Effector memory CD4-positive, alpha-beta T cell (primary cell): Measurements from ENCODE around the gene VRK2.
"Not testable (repeated sequence)": the region's sequence is repeated elsewhere in the genome, so short reads cannot be mapped to it uniquely, and the experiment has no call there.

Source experiments
- DNase-seq, 3 donors: peaks; one replicate each; pipeline ENCODE4 v3.0.0-alpha.2; 2020
- H3K27ac ChIP-seq: 2 replicates; pipeline ENCODE4 v1.7.0; 2013; ENCODE audit warnings: mild to moderate bottlenecking, low read length, moderate library complexity; ENCODE audit not compliant: insufficient read depth, poor library complexity, severe bottlenecking
- H3K27me3 ChIP-seq: replicated peaks from 2 replicates; pipeline ENCODE4 v1.7.0; 2013; ENCODE audit warnings: mild to moderate bottlenecking, low read length; ENCODE audit not compliant: insufficient read depth, control insufficient read depth, poor library complexity, severe bottlenecking
- H3K36me3 ChIP-seq: 2 replicates; pipeline ENCODE4 v1.7.0; 2013; ENCODE audit warnings: mild to moderate bottlenecking, low read length, moderate library complexity; ENCODE audit not compliant: control insufficient read depth, insufficient read depth
- H3K4me1 ChIP-seq: 2 replicates; pipeline ENCODE4 v1.7.0; 2013; ENCODE audit warnings: low read length, mild to moderate bottlenecking; ENCODE audit not compliant: control insufficient read depth, insufficient read depth, poor library complexity, severe bottlenecking
- H3K4me3 ChIP-seq: 2 replicates; pipeline ENCODE4 v1.7.0; 2013; ENCODE audit warnings: low read length, low read depth, mild to moderate bottlenecking; ENCODE audit not compliant: insufficient read depth, poor library complexity, severe bottlenecking
- H3K9me3 ChIP-seq: 2 replicates; pipeline ENCODE4 v1.7.0; 2013; ENCODE audit warnings: mild to moderate bottlenecking, low read length, moderate library complexity; ENCODE audit not compliant: control insufficient read depth

Gene VRK2

DNA sequence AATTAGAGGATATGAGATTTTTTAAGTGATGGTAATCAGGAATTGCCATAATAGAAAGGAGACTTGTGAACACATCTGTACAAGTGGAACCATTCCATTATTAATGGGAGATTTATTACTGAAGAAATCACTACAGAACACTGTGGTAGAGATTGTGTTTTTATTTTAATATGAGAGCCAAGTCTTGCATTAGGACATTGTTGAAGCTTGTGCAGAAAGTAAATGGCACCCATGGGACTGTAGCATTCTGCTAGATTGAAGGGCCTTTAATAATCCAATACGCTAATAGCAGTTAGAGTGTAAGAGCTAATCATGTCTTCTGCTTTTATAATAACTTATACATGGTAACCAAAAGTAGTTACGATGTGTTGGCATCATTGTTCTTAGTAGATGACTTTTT, 83.6 kb downstream of the VRK2 start:
- DNase-seq: no peak
- Histone ChIP-seq H3K4me1 (no peaks in the 10 kb centered on the region), H3K9me3 (no peaks in the 10 kb centered on the region), H3K27me3 (no peaks in the 10 kb centered on the region), H3K27ac (no peak overlapping the region), H3K36me3 (peaks cover 3% of the 10 kb centered on the region), H3K4me3 (no peak overlapping the region)

- H3K27me3 ChIP-seq: no peaks in the 10 kb centered on the region
These were observed 84.8 kb downstream of the VRK2 start for GRCh38 chr2:58131191-58132011.

DNA sequence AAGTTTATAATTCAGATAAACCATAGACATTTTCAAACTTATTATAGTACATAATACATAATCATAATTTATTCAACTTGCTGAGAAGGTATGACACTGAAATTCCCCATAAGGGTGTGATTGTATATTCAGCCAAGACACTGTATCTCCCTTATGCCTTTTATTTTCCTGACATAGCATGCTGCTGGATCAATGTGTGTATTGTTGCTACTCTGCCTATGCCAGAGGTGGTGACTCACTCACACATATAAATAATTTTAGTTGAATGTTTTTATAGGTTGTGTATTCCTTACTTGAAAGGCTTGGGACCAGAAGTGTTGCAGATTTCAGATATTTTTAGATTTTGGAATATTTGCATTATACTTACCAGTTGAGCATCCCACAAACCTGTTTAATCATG, 86.8 kb downstream of the VRK2 start:
- Histone ChIP-seq H3K27me3 (no peaks in the 10 kb centered on the region), H3K4me1 (no peaks in the 10 kb centered on the region), H3K9me3 (no peaks in the 10 kb centered on the region), H3K36me3 (peaks cover 3% of the 10 kb centered on the region), H3K27ac (no peak overlapping the region), H3K4me3 (no peak overlapping the region)
- no peak for DNase-seq

More at GRCh38 chr2:58131191-58132011, 84.8 kb downstream of the VRK2 start:
- Histone ChIP-seq H3K36me3 (peaks cover 3% of the 10 kb centered on the region), H3K4me1 (no peaks in the 10 kb centered on the region), H3K9me3 (no peaks in the 10 kb centered on the region), H3K27ac (no peak overlapping the region), H3K4me3 (no peak overlapping the region)
- DNase-seq: no peak

DNA sequence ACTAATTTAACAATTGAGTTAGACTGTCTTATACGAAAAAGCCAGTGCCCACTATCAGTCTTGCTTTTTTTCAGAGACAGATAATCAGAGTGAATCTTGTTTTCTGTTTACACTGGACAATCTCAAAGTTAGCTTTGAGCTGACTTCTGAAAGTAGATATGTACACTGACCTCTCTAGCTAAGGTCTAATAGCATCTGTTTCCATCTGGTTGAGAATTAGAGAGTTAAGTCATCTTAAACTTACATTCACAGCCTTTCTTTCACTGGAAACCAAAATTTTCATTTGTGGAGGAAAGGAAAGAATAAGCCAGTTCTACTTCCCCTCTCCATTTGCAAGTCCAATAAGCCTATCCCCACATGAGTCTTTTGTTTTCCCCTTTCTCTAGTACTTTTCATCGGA, 89.3 kb downstream of the VRK2 start:
- Histone ChIP-seq H3K9me3 (no peaks in the 10 kb centered on the region), H3K36me3 (peaks cover 3% of the 10 kb centered on the region), H3K4me3 (no peak overlapping the region), H3K4me1 (no peaks in the 10 kb centered on the region), H3K27me3 (no peaks in the 10 kb centered on the region), H3K27ac (no peak overlapping the region)
- no peak for DNase-seq

GRCh38 chr2:58137221-58137620, 90.6 kb downstream of the VRK2 start:
- Histone ChIP-seq H3K4me3 (no peak overlapping the region), H3K27me3 (no peaks in the 10 kb centered on the region), H3K27ac (no peak overlapping the region), H3K9me3 (no peaks in the 10 kb centered on the region), H3K36me3 (no peaks in the 10 kb centered on the region), H3K4me1 (no peaks in the 10 kb centered on the region)
- no peak for DNase-seq

- Histone ChIP-seq H3K27ac (no peak overlapping the region), H3K9me3 (no peaks in the 10 kb centered on the region), H3K4me1 (no peaks in the 10 kb centered on the region), H3K4me3 (no peak overlapping the region), H3K36me3 (no peaks in the 10 kb centered on the region), H3K27me3 (no peaks in the 10 kb centered on the region)
- DNase-seq: no peak
These were observed 91.2 kb downstream of the VRK2 start for GRCh38 chr2:58137856-58138255.

- DNase-seq: no peak
- Histone ChIP-seq H3K4me3 (no peak overlapping the region), H3K36me3 (no peaks in the 10 kb centered on the region), H3K9me3 (no peaks in the 10 kb centered on the region), H3K4me1 (no peaks in the 10 kb centered on the region), H3K27ac (no peak overlapping the region), H3K27me3 (no peaks in the 10 kb centered on the region)
These were observed 91.9 kb downstream of the VRK2 start for GRCh38 chr2:58138396-58139030.

DNA sequence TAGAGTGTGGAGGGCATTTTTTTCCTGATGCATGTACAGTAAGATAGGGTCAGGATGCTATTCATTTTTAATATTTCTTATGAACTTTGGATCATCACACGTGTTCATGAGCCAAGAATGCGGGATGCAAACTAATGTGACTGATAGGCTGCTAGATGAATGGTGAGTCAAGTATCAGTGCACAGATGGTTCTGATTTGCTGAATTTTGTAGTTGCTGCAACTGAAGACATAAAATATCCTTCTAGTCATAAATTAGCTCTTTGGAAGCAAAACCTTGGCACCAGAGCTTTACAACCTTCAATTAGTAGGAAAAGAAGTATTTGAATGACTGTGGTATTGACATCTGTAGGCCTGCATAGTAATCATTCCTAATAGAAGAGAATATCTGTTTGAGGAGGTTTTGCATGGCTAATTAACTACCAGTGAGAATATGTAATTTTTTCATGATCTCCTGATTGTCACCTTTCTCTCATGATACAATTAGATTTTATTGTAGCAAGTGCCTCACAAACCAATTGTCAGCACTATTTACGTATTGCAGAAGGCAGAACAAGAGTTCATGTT, 94.0 kb downstream of the VRK2 start:
- Histone ChIP-seq H3K27ac (no peak overlapping the region), H3K27me3 (no peaks in the 10 kb centered on the region), H3K4me3 (no peak overlapping the region), H3K36me3 (no peaks in the 10 kb centered on the region), H3K4me1 (no peaks in the 10 kb centered on the region), H3K9me3 (no peaks in the 10 kb centered on the region)
- no peak for DNase-seq

- not testable (repeated sequence) for H3K27me3 ChIP-seq
These were observed 99.2 kb downstream of the VRK2 start for GRCh38 chr2:58145769-58146168.

DNA sequence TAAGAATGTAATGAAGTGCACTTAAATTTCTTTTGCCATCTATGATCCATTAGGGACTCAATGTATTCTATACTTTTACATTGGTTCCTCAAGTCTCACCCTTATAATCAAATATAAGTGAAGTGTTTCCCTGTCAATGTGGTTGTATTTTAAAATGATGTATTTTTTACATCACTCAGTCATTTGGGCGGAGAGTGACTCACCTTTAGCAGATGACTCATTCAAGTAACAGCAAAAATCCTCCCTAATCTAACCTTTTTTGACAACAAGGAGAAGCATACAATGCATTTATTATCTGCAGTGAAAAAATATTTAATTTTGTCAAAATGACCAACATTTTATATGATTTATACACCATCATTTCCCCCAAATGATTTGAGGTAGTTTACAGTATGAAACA, 100.1 kb downstream of the VRK2 start:
- no peaks in the 10 kb centered on the region for H3K27me3 ChIP-seq
- no peaks in the 10 kb centered on the region for H3K36me3 ChIP-seq
- no peak for DNase-seq
- H3K4me1 ChIP-seq: no peaks in the 10 kb centered on the region
- no peaks in the 10 kb centered on the region for H3K9me3 ChIP-seq
- H3K4me3 ChIP-seq: no peak overlapping the region
- no peak overlapping the region for H3K27ac ChIP-seq

More at GRCh38 chr2:58145769-58146168, 99.2 kb downstream of the VRK2 start:
- H3K9me3 ChIP-seq, DNase-seq, H3K36me3 ChIP-seq, H3K4me1 ChIP-seq, H3K4me3 ChIP-seq, H3K27ac ChIP-seq: not testable (repeated sequence)
